Activated CD8-positive, alpha-beta T cell treated with anti-CD3 and anti-CD28 coated beads, Interleukin-2, amount 10 ng/mL, durations not matched to agents 7 days and 5 days (primary cell): ENCODE results near the gene AUP1. TPM values are rescaled to one million over a fixed set of nuclear protein-coding genes. Genes with fewer than 3 reads are reported as not detected.

Experiments used
- ATAC-seq: fragments of 150-1000 bp; cut with Tn5 transposase; one replicate; pipeline ENCODE4 v1.10.0; 2021; ENCODE audit warnings: moderate library complexity
- CTCF ChIA-PET: fragments of 350-600 bp; sonication (Branson Sonifier 250); formaldehyde crosslinking; loops from one replicate; lab custom pipeline; 2021; ENCODE audit warnings: antibody characterized with exemption; lab: Charles Lee
- POLR2A ChIA-PET: fragments of 350-600 bp; sonication (Branson Sonifier 250); formaldehyde crosslinking; loops from one replicate; lab custom pipeline; 2021; ENCODE audit warnings: antibody characterized with exemption; lab: Charles Lee
- DNase-seq: peaks from one replicate; pipeline ENCODE4 v3.0.0-alpha.2; 2020
- H3K27ac Mint-ChIP-seq: one replicate; pipeline ENCODE4 v1.8.0; 2021; ENCODE audit warnings: mild to moderate bottlenecking, mixed read lengths
- H3K27me3 Mint-ChIP-seq: one replicate; pipeline ENCODE4 v1.8.0; 2021; ENCODE audit warnings: low read depth, mixed read lengths
- H3K36me3 Mint-ChIP-seq: one replicate; pipeline ENCODE4 v1.8.0; 2021; ENCODE audit warnings: low read depth, mixed read lengths
- H3K4me1 Mint-ChIP-seq: one replicate; pipeline ENCODE4 v1.8.0; 2021; ENCODE audit warnings: low read depth, mixed read lengths
- H3K4me3 Mint-ChIP-seq: one replicate; pipeline ENCODE4 v1.8.0; 2021; ENCODE audit warnings: mild to moderate bottlenecking, mixed read lengths
- H3K9me3 Mint-ChIP-seq: one replicate; pipeline ENCODE4 v1.8.0; 2022; ENCODE audit warnings: mixed read lengths; ENCODE audit not compliant: insufficient read depth
- total RNA-seq, 2 experiments: library from RNA; stranded (reverse); gene quantifications; one replicate each; pipeline ENCODE4 v1.2.3, GENCODE V29; 2021

Gene AUP1
- total RNA-seq, 2 experiments from 2014 or later, result 119 to 123 TPM

GRCh38 chr2:74550231-74550630, 20.7 kb upstream of the AUP1 start:
- DNase-seq, result no peak
- Mint-ChIP-seq H3K4me1 (peaks cover 29% of the 10 kb centered on the region), H3K27ac (no peak overlapping the region), H3K27me3 (peaks cover 47% of the 10 kb centered on the region), H3K36me3 (no peaks in the 10 kb centered on the region), H3K9me3 (no peaks in the 10 kb centered on the region), H3K4me3 (peak overlapping the region; percentile 5)
- POLR2A ChIA-PET, result interaction anchor here (1.0 to 1.8 kb wide), 3 partner anchors 11 to 26 kb away, joined by 3 to 5 read pairs (median 4); partner anchors contain the start of genes AUP1 and HTRA2
- ATAC-seq, result no peak
- CTCF ChIA-PET, result interaction anchor here (0.7 to 2.1 kb wide), 9 partner anchors 18 to 69 kb away, joined by 3 to 7 read pairs (median 3); partner anchors contain the start of genes CCDC142 and TTC31

DNA sequence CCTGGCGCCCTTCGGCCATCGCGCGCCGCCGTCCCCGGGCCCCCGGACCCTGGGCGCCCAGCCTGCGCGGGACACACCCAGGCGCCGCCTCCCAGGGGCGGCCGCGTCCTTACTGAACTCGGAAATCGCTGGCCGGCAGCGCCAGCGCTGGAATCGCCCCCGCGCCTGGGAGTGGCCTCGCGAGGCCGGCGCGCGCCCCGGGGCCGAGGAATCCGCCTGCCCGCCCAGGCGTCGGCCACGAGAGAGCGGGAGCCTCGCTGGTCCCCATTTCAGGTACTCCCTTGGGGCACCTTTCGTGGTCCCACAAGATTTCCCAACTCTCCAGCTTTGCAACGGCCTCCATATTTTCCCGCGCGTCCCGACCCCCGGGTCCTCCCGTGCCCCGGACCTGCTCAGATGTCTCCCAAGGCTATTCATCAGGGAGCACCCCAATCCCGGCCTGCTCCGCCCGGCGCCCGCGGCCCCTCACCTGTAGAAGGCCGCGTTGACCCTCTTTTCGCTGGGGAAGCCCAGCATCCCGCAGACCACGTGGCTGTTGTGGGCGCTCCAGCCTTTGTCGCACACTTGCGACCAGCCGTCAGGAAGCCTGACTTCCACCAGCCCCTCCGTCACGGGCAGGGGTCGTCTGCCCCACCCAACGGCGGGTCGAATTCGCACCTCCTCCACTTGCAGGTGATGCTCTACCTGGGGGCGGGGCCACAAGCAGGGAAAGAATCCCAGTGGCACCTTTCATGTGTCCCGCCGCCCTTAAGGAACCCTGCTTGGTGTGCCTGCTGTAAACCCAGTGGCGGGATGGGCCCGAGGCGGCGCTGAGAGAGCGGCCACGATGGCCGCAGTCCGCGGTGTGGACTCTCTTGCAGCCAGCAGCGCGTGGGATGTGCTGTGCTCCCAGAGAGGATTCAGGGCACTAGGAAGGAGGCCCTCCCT, 19.7 kb upstream of the AUP1 start:
- Mint-ChIP-seq H3K27me3 (peaks cover 56% of the 10 kb centered on the region), H3K4me3 (peak overlapping the region; percentile 56), H3K27ac (no peak overlapping the region), H3K9me3 (no peaks in the 10 kb centered on the region), H3K36me3 (no peaks in the 10 kb centered on the region), H3K4me1 (peaks cover 26% of the 10 kb centered on the region)
- ATAC-seq, result peak; percentile 68
- CTCF ChIA-PET, result interaction anchor here (1.0 to 2.1 kb wide), 3 partner anchors 36 to 68 kb away, joined by 4 to 7 read pairs (median 4); no protein-coding TSS in a partner anchor
- POLR2A ChIA-PET, result interaction anchor here (0.9 to 1.5 kb wide), 2 partner anchors 20 to 93 kb away, joined by 3 read pairs; partner anchors contain the start of genes AUP1 and HTRA2
- DNase-seq, result no peak

DNA sequence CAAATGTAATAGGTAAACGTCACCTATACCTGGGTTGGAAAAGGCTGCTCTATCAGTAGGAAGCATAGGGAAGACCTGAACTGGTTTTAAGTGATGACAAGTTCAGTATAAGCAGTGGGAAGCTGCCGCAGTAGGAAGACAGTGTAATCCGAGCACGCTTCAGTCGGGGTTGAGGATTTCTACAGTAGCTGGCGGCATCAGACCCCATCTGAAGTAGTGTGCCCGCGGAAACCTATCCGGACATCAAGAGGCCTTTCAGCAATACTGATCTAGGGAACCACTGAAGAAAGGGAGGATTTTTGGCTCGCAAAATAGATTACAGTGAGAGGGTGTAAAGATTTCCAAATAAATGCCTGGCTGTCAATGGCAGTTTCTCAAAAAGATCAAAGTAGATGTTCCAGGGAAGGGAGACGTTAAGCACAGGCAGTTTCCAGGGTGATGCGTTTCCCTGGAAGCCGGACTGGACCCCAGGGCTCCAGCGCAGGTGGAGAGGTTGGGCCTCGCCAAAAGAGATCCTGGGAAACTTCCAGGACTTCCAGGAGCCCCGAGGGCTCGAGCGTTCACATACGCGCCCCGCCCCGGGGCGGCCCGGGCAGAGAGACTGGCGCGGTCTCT, 18.9 kb upstream of the AUP1 start:
- POLR2A ChIA-PET, result interaction anchor here (0.9 kb wide), 1 partner anchor 92 kb away, joined by 3 read pairs; no protein-coding TSS in a partner anchor
- Mint-ChIP-seq H3K4me1 (peaks cover 21% of the 10 kb centered on the region), H3K4me3 (peak overlapping the region; percentile 54), H3K27me3 (peaks cover 56% of the 10 kb centered on the region), H3K9me3 (no peaks in the 10 kb centered on the region), H3K36me3 (no peaks in the 10 kb centered on the region), H3K27ac (no peak overlapping the region)
- ATAC-seq (no peak), DNase-seq (no peak)
- CTCF ChIA-PET, result interaction anchor here (0.9 to 1.5 kb wide), 2 partner anchors 38 to 39 kb away, joined by 3 to 4 read pairs; no protein-coding TSS in a partner anchor

DNA sequence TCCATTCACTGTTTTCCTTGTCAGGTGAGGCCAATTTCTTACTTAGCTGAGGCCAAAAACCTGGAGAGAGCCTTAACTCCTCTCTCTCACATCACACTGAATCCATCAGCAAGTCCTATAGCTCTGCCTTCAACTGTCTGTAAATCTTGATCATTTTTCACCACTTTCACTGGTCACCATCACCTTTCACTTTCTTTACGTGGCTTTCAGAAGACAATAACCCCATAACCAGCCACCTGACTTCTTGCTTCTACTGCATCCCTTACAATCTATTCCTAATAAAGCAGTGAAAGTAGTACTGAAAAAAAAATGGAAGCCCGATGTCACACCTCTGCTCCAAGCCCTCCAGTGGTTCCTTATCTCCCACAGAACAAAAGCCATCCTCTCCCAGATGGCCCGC, 16.5 kb upstream of the AUP1 start:
- no peak for DNase-seq
- CTCF ChIA-PET, result interaction anchor here (1.1 to 4.1 kb wide), 4 partner anchors 15 to 63 kb away, joined by 4 to 22 read pairs (median 11); partner anchors contain the start of genes AUP1, CCDC142, HTRA2 and TTC31

DNA sequence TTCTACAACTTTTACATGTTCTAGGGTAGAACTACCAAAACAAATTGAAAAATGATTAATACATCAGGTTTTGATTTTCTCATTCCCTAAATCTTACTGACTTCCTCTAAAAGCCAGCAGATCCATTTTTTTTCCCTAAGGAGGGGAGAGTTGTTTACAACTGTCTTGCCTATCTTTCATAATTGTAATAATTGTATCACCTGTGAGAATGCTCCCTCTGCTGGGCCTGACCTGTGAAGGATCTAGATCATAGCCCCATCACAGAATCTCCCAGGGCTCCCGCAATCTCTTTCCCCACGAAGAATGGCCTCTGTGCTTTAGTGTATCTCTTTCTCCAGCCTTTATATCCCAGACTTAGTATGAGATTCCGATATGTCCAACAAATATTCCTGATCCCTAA, 15.1 kb upstream of the AUP1 start:
- CTCF ChIA-PET, result interaction anchor here (0.6 to 4.1 kb wide), 14 partner anchors 10 to 96 kb away, joined by 3 to 22 read pairs (median 4); partner anchors contain the start of genes AUP1, CCDC142, HTRA2 and TTC31
- Mint-ChIP-seq H3K4me1 (peaks cover 15% of the 10 kb centered on the region), H3K27me3 (peaks cover 48% of the 10 kb centered on the region), H3K9me3 (no peaks in the 10 kb centered on the region), H3K27ac (no peak overlapping the region), H3K36me3 (no peaks in the 10 kb centered on the region), H3K4me3 (no peak overlapping the region)
- peak; percentile 38 for DNase-seq
- POLR2A ChIA-PET, result no interaction called here
- no peak for ATAC-seq

More for the DNA sequence above, 16.5 kb upstream of the AUP1 start:
- Mint-ChIP-seq H3K4me3 (no peak overlapping the region), H3K27me3 (peaks cover 55% of the 10 kb centered on the region), H3K36me3 (no peaks in the 10 kb centered on the region), H3K27ac (no peak overlapping the region), H3K4me1 (peaks cover 14% of the 10 kb centered on the region), H3K9me3 (no peaks in the 10 kb centered on the region)
- POLR2A ChIA-PET, result interaction anchor here (1.1 to 1.6 kb wide), 2 partner anchors 9 to 23 kb away, joined by 3 to 6 read pairs; no protein-coding TSS in a partner anchor
- no peak for ATAC-seq

DNA sequence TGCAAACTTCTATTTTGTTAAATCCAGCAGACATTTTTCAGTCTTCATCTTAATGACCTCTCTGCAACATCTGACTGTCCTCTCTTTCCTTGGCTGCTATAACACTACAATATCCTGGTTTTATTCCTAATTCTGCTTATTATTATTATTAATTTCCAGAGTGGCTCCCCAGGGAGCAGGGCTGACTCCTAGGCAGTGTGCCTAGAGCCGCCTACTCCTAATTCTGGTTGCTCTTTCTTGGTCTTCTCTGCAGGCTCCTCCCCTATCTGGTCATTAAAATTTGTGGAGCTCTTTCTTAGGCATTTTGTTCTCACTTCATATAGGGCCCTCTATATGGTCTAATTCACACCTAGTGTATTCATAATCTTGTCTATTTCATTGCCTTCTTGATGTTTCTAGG, 13.5 kb upstream of the AUP1 start:
- peaks cover 52% of the 10 kb centered on the region for H3K27me3 Mint-ChIP-seq
- ChIA-PET POLR2A (no interaction called here), CTCF (interaction anchor here (0.8 to 1.8 kb wide), 3 partner anchors 11 to 43 kb away, joined by 3 to 6 read pairs (median 4); no protein-coding TSS in a partner anchor)
- ATAC-seq (no peak), DNase-seq (no peak)
- no peaks in the 10 kb centered on the region for H3K36me3 Mint-ChIP-seq
- H3K9me3 Mint-ChIP-seq, result no peaks in the 10 kb centered on the region
- no peak overlapping the region for H3K27ac Mint-ChIP-seq
- H3K4me1 Mint-ChIP-seq, result peaks cover 24% of the 10 kb centered on the region
- no peak overlapping the region for H3K4me3 Mint-ChIP-seq

DNA sequence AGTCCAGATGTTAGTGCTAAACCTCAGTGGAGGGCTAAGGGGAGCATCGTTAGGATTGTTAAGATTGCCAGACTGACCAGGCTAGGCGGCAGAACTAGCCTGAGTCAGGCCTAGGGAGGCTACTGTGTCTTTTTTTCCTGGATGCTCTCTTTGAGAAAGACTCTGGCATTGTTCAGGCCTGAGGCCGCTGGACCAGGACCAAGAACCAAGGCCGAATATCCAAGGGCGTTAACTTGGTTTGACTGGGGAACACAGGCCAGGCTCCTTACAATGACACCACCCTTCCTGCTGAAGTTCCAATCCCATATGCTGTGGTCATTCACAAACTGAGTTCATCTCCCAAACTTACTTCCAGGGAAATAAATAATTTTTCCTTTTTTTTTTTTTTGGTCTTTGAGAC, 10.8 kb upstream of the AUP1 start:
- Mint-ChIP-seq H3K4me3 (no peak overlapping the region), H3K27ac (no peak overlapping the region), H3K4me1 (peaks cover 22% of the 10 kb centered on the region), H3K36me3 (no peaks in the 10 kb centered on the region), H3K27me3 (peaks cover 45% of the 10 kb centered on the region), H3K9me3 (no peaks in the 10 kb centered on the region)
- CTCF ChIA-PET, result interaction anchor here (1.0 to 1.6 kb wide), 4 partner anchors 8 to 82 kb away, joined by 3 to 5 read pairs (median 3); partner anchors contain the start of gene WBP1
- DNase-seq (no peak), ATAC-seq (no peak)
- POLR2A ChIA-PET, result interaction anchor here (0.6 to 0.8 kb wide), 2 partner anchors 10 to 56 kb away, joined by 3 read pairs; partner anchors contain the start of gene HTRA2

- Mint-ChIP-seq H3K4me1 (peaks cover 22% of the 10 kb centered on the region), H3K36me3 (no peaks in the 10 kb centered on the region), H3K27me3 (peaks cover 36% of the 10 kb centered on the region), H3K4me3 (no peak overlapping the region), H3K27ac (no peak overlapping the region), H3K9me3 (no peaks in the 10 kb centered on the region)
- DNase-seq (no peak), ATAC-seq (no peak)
- POLR2A ChIA-PET, result interaction anchor here (0.7 to 1.1 kb wide), 3 partner anchors 8 to 12 kb away, joined by 3 to 5 read pairs (median 4); partner anchors contain the start of genes AUP1 and HTRA2
- CTCF ChIA-PET, result interaction anchor here (1.2 to 2.8 kb wide), 6 partner anchors 31 to 204 kb away, joined by 3 to 17 read pairs (median 4); partner anchors contain the start of genes CCDC142, PCGF1 and TTC31
Observed at GRCh38 chr2:74538881-74539339, 9.4 kb upstream of the AUP1 start.

GRCh38 chr2:74537140-74537539, 7.6 kb upstream of the AUP1 start:
- H3K36me3 Mint-ChIP-seq, result peaks cover 10% of the 10 kb centered on the region
- ChIA-PET CTCF (interaction anchor here (2.8 kb wide), 1 partner anchor 50 kb away, joined by 17 read pairs; no protein-coding TSS in a partner anchor), POLR2A (interaction anchor here (0.6 to 1.2 kb wide), 2 partner anchors 21 to 251 kb away, joined by 3 read pairs; no protein-coding TSS in a partner anchor)
- ATAC-seq, result no peak
- DNase-seq, result no peak
- H3K27me3 Mint-ChIP-seq, result peaks cover 30% of the 10 kb centered on the region
- H3K9me3 Mint-ChIP-seq, result no peaks in the 10 kb centered on the region
- peaks cover 26% of the 10 kb centered on the region for H3K4me1 Mint-ChIP-seq
- no peak overlapping the region for H3K27ac Mint-ChIP-seq
- H3K4me3 Mint-ChIP-seq, result no peak overlapping the region

GRCh38 chr2:74536166-74536950, 6.9 kb upstream of the AUP1 start:
- ATAC-seq (peak; percentile 20), DNase-seq (no peak)

More at GRCh38 chr2:74536166-74536950, 6.9 kb upstream of the AUP1 start:
- Mint-ChIP-seq H3K4me3 (no peak overlapping the region), H3K9me3 (no peaks in the 10 kb centered on the region), H3K4me1 (peaks cover 34% of the 10 kb centered on the region), H3K27ac (no peak overlapping the region), H3K36me3 (peaks cover 18% of the 10 kb centered on the region), H3K27me3 (peaks cover 29% of the 10 kb centered on the region)
- CTCF ChIA-PET, result no interaction called here
- POLR2A ChIA-PET, result interaction anchor here (0.6 to 1.5 kb wide), 4 partner anchors 22 to 250 kb away, joined by 3 to 4 read pairs (median 3); no protein-coding TSS in a partner anchor
